Panc1 (cell line): ENCODE measurements around the gene OR5I1. TPM values are rescaled to one million over a fixed set of nuclear protein-coding genes. Genes with fewer than 3 reads are reported as not detected.
"Not testable (repeated sequence)": the region's sequence is repeated elsewhere in the genome, so short reads cannot be mapped to it uniquely, and the experiment has no call there.

Source experiments
- ATAC-seq: fragments of 200-7000 bp; cut with Tn5 transposase; 2 replicates; pipeline ENCODE4 v1.9.1; 2020; ENCODE audit warnings: mild to moderate bottlenecking, moderate library complexity
- BruUV-seq: library from RNA; stranded (reverse); fragments of 400-500 nt; replicated peaks from 2 replicates; lab custom pipeline; 2021; lab: Mats Ljungman, UMichigan
- CTCF ChIA-PET: fragments of 300-600 bp; sonication (Branson Sonifier 250); formaldehyde crosslinking; loops from one replicate; lab custom pipeline; 2022; ENCODE audit warnings: antibody characterized with exemption; lab: Charles Lee
- POLR2A ChIA-PET: fragments of 300-600 bp; sonication (Branson Sonifier 250); formaldehyde crosslinking; loops from one replicate; lab custom pipeline; 2022; ENCODE audit warnings: antibody characterized with exemption; lab: Charles Lee
- DNase-seq: peaks from one replicate; pipeline ENCODE4 v3.0.0-alpha.2; 2010; ENCODE audit warnings: low read depth, low spot score
- H3K27ac ChIP-seq: 2 replicates; pipeline ENCODE4 v1.5.1; 2011; ENCODE audit warnings: mild to moderate bottlenecking, low read length, inconsistent platforms
- H3K27me3 ChIP-seq: fragments of 200-500 bp; sonication (Bioruptor generic); 2 replicates; pipeline ENCODE4 v1.6.0; 2014; ENCODE audit warnings: low read length, inconsistent platforms; ENCODE audit not compliant: control insufficient read depth, insufficient read depth
- H3K36me3 ChIP-seq: fragments of 200-500 bp; sonication (Bioruptor generic); 2 replicates; pipeline ENCODE4 v1.5.1; 2014; ENCODE audit warnings: inconsistent platforms, mild to moderate bottlenecking, low read length, moderate library complexity; ENCODE audit not compliant: control insufficient read depth, insufficient read depth
- H3K4me1 ChIP-seq: 2 replicates; pipeline ENCODE4 v1.5.1; 2011; ENCODE audit warnings: inconsistent platforms, mild to moderate bottlenecking, low read length, moderate library complexity; ENCODE audit not compliant: control insufficient read depth, insufficient read depth
- H3K4me3 ChIP-seq, 2 experiments: 2 replicates each; pipeline ENCODE4 v1.5.1; 2011 to 2012; ENCODE audit warnings: low read depth in 2 of 2, low read length in 2 of 2, mild to moderate bottlenecking in 2 of 2, inconsistent platforms in 1 of 2, moderate library complexity in 1 of 2
- H3K9me3 ChIP-seq: fragments of 200-500 bp; sonication (Bioruptor generic); 2 replicates; pipeline ENCODE4 v1.5.1; 2014; ENCODE audit warnings: low read depth, mild to moderate bottlenecking, inconsistent platforms, low read length, moderate library complexity; ENCODE audit not compliant: control insufficient read depth, insufficient read depth
- POLR2AphosphoS5 ChIP-seq: IDR thresholded peaks from 2 replicates; pipeline ENCODE4 v1.6.1; 2012; ENCODE audit warnings: mild to moderate bottlenecking, low read depth, low read length, moderate library complexity
- SIN3A ChIP-seq: IDR thresholded peaks from 2 replicates; pipeline ENCODE4 v1.6.1; 2012; ENCODE audit warnings: low read depth, mild to moderate bottlenecking, low read length, moderate library complexity, borderline replicate concordance; ENCODE audit not compliant: insufficient read depth
- TCF7L2 ChIP-seq: IDR thresholded peaks from 2 replicates; pipeline ENCODE4 v1.6.1; 2011; ENCODE audit warnings: mild to moderate bottlenecking, low read depth, low read length, inconsistent platforms
- in situ Hi-C: cut with HindIII; loops from 2 replicates; pipeline ENCODE4 v1.10.0; 2016; ENCODE audit warnings: low sequenced_read_pairs, low pct_unique_long_range_greater_than_20kb
- intact Hi-C: fragments of 100-400 bp; cut with micrococcal nuclease; formaldehyde crosslinking; loops from one replicate; pipeline ENCODE4 v1.10.0; 2022; ENCODE audit not compliant: unreplicated experiment
- total RNA-seq: library from RNA; stranded (reverse); gene quantifications from one replicate; pipeline ENCODE4 v1.2.1, GENCODE V29; 2021; ENCODE audit not compliant: unreplicated experiment
- TF ChIP-seq, protein P1 (sequence below), 2 experiments: IDR thresholded peaks; 2 replicates each; pipeline ENCODE4 v1.6.1; 2011 to 2012; ENCODE audit warnings: low read depth in 2 of 2, control low read depth in 1 of 2, low read length in 1 of 2, mild to moderate bottlenecking in 1 of 2, moderate library complexity in 1 of 2; ENCODE audit not compliant: insufficient read depth in 1 of 2
- TF ChIP-seq, protein P2 (sequence below): fragments of 450-650 bp; IDR thresholded peaks from 2 replicates; pipeline ENCODE4 v1.5.1; 2017; ENCODE audit warnings: mild to moderate bottlenecking

The OR5I1 gene
- total RNA-seq, 1 experiment from 2014 or later: not detected

DNA sequence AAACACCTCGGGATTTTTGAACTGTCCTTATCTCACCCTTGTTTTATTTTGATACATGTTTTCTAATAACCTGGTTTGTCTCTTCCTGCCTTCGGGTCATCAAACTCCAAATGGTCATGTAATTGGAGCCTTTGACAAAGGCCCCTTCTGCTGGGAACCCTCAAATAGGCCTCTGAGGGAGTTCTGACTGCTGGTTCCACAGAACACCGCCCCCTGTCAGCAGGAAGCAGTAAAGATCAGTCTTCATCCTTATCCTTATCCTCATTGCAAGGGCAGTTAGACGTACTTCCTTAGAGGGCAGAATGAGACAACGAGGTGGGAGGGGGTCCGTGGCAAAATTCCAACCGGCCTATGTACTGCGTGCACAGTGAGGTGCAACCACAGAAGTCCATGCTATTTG lies 41.0 kb downstream of the OR5I1 start:
- no peak for ATAC-seq
- no peak for DNase-seq
- intact Hi-C loops (no loop called here), in situ Hi-C loops (no loop called here)
- no peak for TF ChIP-seq POLR2AphosphoS5
- TF ChIP-seq, protein P1, sequence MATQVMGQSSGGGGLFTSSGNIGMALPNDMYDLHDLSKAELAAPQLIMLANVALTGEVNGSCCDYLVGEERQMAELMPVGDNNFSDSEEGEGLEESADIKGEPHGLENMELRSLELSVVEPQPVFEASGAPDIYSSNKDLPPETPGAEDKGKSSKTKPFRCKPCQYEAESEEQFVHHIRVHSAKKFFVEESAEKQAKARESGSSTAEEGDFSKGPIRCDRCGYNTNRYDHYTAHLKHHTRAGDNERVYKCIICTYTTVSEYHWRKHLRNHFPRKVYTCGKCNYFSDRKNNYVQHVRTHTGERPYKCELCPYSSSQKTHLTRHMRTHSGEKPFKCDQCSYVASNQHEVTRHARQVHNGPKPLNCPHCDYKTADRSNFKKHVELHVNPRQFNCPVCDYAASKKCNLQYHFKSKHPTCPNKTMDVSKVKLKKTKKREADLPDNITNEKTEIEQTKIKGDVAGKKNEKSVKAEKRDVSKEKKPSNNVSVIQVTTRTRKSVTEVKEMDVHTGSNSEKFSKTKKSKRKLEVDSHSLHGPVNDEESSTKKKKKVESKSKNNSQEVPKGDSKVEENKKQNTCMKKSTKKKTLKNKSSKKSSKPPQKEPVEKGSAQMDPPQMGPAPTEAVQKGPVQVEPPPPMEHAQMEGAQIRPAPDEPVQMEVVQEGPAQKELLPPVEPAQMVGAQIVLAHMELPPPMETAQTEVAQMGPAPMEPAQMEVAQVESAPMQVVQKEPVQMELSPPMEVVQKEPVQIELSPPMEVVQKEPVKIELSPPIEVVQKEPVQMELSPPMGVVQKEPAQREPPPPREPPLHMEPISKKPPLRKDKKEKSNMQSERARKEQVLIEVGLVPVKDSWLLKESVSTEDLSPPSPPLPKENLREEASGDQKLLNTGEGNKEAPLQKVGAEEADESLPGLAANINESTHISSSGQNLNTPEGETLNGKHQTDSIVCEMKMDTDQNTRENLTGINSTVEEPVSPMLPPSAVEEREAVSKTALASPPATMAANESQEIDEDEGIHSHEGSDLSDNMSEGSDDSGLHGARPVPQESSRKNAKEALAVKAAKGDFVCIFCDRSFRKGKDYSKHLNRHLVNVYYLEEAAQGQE (IDR thresholded peaks at IDR 0.05; ENCODE audit: insufficient read depth in 1 of 2, low read depth in 2 of 2, low read length in 1 of 2): no peak
- no peak for TF ChIP-seq TCF7L2
- TF ChIP-seq SIN3A: no peak
- TF ChIP-seq, protein P2, sequence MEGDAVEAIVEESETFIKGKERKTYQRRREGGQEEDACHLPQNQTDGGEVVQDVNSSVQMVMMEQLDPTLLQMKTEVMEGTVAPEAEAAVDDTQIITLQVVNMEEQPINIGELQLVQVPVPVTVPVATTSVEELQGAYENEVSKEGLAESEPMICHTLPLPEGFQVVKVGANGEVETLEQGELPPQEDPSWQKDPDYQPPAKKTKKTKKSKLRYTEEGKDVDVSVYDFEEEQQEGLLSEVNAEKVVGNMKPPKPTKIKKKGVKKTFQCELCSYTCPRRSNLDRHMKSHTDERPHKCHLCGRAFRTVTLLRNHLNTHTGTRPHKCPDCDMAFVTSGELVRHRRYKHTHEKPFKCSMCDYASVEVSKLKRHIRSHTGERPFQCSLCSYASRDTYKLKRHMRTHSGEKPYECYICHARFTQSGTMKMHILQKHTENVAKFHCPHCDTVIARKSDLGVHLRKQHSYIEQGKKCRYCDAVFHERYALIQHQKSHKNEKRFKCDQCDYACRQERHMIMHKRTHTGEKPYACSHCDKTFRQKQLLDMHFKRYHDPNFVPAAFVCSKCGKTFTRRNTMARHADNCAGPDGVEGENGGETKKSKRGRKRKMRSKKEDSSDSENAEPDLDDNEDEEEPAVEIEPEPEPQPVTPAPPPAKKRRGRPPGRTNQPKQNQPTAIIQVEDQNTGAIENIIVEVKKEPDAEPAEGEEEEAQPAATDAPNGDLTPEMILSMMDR: no peak
- H3K4me1 ChIP-seq: no peaks in the 10 kb centered on the region
- no peak overlapping the region for H3K27ac ChIP-seq
- H3K27me3 ChIP-seq: no peaks in the 10 kb centered on the region
- CTCF ChIA-PET: no interaction called here
- H3K4me3 ChIP-seq: no peak overlapping the region
- H3K36me3 ChIP-seq: no peaks in the 10 kb centered on the region
- POLR2A ChIA-PET: no interaction called here
- H3K9me3 ChIP-seq: no peaks in the 10 kb centered on the region
- no TSS peak for BruUV-seq

DNA sequence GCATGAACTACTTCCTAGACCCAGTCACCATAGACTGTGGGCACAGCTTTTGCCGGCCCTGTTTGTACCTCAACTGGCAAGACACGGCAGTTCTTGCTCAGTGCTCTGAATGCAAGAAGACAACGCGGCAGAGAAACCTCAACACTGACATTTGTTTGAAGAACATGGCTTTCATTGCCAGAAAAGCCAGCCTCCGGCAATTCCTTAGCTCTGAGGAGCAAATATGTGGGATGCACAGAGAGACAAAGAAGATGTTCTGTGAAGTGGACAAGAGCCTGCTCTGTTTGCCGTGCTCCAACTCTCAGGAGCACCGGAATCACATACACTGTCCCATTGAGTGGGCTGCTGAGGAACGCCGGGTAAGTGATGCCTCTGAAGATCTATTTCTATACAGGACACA lies 50.7 kb downstream of the OR5I1 start:
- H3K4me1 ChIP-seq, H3K27ac ChIP-seq, H3K4me3 ChIP-seq, in situ Hi-C loops, H3K27me3 ChIP-seq, CTCF ChIA-PET, H3K36me3 ChIP-seq, intact Hi-C loops, BruUV-seq, ATAC-seq, DNase-seq, POLR2A ChIA-PET, H3K9me3 ChIP-seq: not testable (repeated sequence)

Other genes with a start within 250 kb of the OR5I1 start
- gene OR5D13, start 163.0 kb downstream of the OR5I1 start, total RNA-seq: not detected
- not detected for gene OR5D14, start 140.8 kb downstream of the OR5I1 start, total RNA-seq
- gene OR5L1, start 125.0 kb downstream of the OR5I1 start, total RNA-seq: not detected
- not detected for gene OR5D18, start 116.8 kb downstream of the OR5I1 start, total RNA-seq
- gene OR5L2, start 109.2 kb downstream of the OR5I1 start, total RNA-seq: not detected
- gene OR5D16, start 97.6 kb downstream of the OR5I1 start, total RNA-seq: not detected
- gene TRIM51, start 53.1 kb downstream of the OR5I1 start, total RNA-seq: not detected
- gene OR5W2, start 21.8 kb downstream of the OR5I1 start, total RNA-seq: not detected
- not detected for gene OR10AG1, start 33.5 kb upstream of the OR5I1 start, total RNA-seq
- gene OR5F1, start 58.2 kb upstream of the OR5I1 start, total RNA-seq: not detected
- not detected for gene OR5AS1, start 91.3 kb upstream of the OR5I1 start, total RNA-seq
- gene OR8I2, start 156.9 kb upstream of the OR5I1 start, total RNA-seq: not detected
- gene OR8H2, start 167.3 kb upstream of the OR5I1 start, total RNA-seq: not detected
- gene OR8H3, start 186.0 kb upstream of the OR5I1 start, total RNA-seq: not detected
- gene OR8J3, start 203.8 kb upstream of the OR5I1 start, total RNA-seq: not detected
- not detected for gene OR8K5, start 223.9 kb upstream of the OR5I1 start, total RNA-seq
- gene OR5J2, start 240.2 kb upstream of the OR5I1 start, total RNA-seq: not detected